SK-MEL-5 (cell line): ENCODE results near the gene ENO2. TPM values are rescaled to one million over a fixed set of nuclear protein-coding genes. Genes with fewer than 3 reads are reported as not detected.

Source experiments
- DNase-seq: peaks from one replicate; pipeline ENCODE4 v3.0.0-alpha.2; 2016; ENCODE audit warnings: low read depth, low spot score
- in situ Hi-C: cut with HindIII; loops from 2 replicates; pipeline ENCODE4 v1.10.0; 2016; ENCODE audit warnings: low sequenced_read_pairs, high pct_unique_total_duplicates, low pct_unique_long_range_greater_than_20kb
- total RNA-seq: library from RNA; depleted of rRNA; stranded (reverse); fragments of >200 nt; shearing (Covaris generic); gene quantifications from 2 replicates; pipeline ENCODE4 v1.2.3, GENCODE V29; 2014

The ENO2 gene
- total RNA-seq, 1 experiment from 2014 or later: 14.5 TPM

GRCh38 chr12:6925239-6925539 is 10.8 kb downstream of the ENO2 start:
- DNase-seq: no peak
- in situ Hi-C loops: no loop called here

GRCh38 chr12:6925540-6926279 is 11.3 kb downstream of the ENO2 start:
- peak; percentile 67 for DNase-seq
- in situ Hi-C loops: no loop called here

GRCh38 chr12:6927379-6928021 is 13.1 kb downstream of the ENO2 start, which contains the start of gene ATN1:
Gene ATN1, plus strand, starts transcription at chr12:6927959. Its CDS starts 6,043 bp downstream, at chr12:6934002.
- in situ Hi-C loops: no loop called here
- DNase-seq: peak; percentile 67

GRCh38 chr12:6928022-6928702 is 13.8 kb downstream of the ENO2 start:
- in situ Hi-C loops: no loop called here
- no peak for DNase-seq

- DNase-seq: no peak
- in situ Hi-C loops: no loop called here
Measured at GRCh38 chr12:6928703-6929407, 14.5 kb downstream of the ENO2 start.

- in situ Hi-C loops: no loop called here
Measured at GRCh38 chr12:6929466-6930452, 15.4 kb downstream of the ENO2 start.

GRCh38 chr12:6932766-6933165 is 18.4 kb downstream of the ENO2 start:
- no peak for DNase-seq
- in situ Hi-C loops: no loop called here

More at GRCh38 chr12:6929466-6930452, 15.4 kb downstream of the ENO2 start:
- DNase-seq: no peak

GRCh38 chr12:6934110-6934509 is 19.7 kb downstream of the ENO2 start:
- in situ Hi-C loops: no loop called here
- DNase-seq: no peak

GRCh38 chr12:6935371-6936193 is 21.2 kb downstream of the ENO2 start:
- in situ Hi-C loops: no loop called here
- no peak for DNase-seq

- in situ Hi-C loops: no loop called here
- no peak for DNase-seq
Measured at GRCh38 chr12:6936194-6936635, 21.8 kb downstream of the ENO2 start.

GRCh38 chr12:6936636-6937480 is 22.5 kb downstream of the ENO2 start:
- DNase-seq: no peak
- in situ Hi-C loops: no loop called here

- DNase-seq: peak; percentile 95
- in situ Hi-C loops: no loop called here
Measured at GRCh38 chr12:6937481-6938352, 23.3 kb downstream of the ENO2 start.

- DNase-seq: no peak
- in situ Hi-C loops: no loop called here
Measured at GRCh38 chr12:6938353-6939190, 24.2 kb downstream of the ENO2 start.

- in situ Hi-C loops: no loop called here
- DNase-seq: no peak
Measured at GRCh38 chr12:6939191-6939540, 24.8 kb downstream of the ENO2 start.
